Measurements from ENCODE around the gene MMP15.

DNA sequence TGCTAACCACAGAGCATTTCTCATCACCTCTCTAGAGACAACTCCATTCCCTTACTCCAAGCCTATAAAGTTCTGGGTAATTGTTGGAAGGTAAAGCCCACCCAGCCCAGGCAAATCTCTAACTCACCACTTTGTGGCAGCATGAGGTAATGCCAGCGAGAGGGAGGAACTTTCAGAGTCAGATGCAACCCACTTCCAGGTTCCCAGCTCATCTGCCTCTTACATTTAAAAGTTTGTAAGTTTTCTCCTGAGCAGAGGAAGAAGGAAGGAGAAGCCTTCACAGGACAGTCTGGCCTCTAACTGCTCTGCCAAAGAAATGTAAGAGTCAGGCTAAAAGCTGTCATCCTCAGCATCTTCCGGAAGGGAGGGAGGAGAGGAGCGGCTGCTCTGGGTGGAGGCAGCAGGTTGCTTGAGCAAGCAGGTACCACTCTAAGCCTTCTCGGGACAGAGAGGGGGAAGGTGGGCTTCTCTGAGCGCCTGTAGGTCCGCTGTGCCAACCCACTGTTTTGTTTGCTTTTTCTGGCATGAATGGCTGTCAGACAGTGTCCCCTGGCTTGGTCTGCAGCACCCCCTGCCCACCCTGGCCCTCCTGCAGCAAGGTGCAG lies 26.1 kb upstream of the MMP15 start:
- TF ChIP-seq EP300 (IDR thresholded peaks at IDR 0.05), result no peak
- TF ChIP-seq, protein P1, sequence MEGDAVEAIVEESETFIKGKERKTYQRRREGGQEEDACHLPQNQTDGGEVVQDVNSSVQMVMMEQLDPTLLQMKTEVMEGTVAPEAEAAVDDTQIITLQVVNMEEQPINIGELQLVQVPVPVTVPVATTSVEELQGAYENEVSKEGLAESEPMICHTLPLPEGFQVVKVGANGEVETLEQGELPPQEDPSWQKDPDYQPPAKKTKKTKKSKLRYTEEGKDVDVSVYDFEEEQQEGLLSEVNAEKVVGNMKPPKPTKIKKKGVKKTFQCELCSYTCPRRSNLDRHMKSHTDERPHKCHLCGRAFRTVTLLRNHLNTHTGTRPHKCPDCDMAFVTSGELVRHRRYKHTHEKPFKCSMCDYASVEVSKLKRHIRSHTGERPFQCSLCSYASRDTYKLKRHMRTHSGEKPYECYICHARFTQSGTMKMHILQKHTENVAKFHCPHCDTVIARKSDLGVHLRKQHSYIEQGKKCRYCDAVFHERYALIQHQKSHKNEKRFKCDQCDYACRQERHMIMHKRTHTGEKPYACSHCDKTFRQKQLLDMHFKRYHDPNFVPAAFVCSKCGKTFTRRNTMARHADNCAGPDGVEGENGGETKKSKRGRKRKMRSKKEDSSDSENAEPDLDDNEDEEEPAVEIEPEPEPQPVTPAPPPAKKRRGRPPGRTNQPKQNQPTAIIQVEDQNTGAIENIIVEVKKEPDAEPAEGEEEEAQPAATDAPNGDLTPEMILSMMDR (IDR thresholded peaks at IDR 0.05), result no peak
